Liver (tissue), 3 donors: ENCODE data around the gene GUCY2F.

Experiments
- EGR1 ChIP-seq, 2 donors: IDR thresholded peaks; 2 replicates each; pipeline ENCODE4 v1.6.1; 2016 to 2018; ENCODE audit warnings: antibody characterized with exemption in 2 of 2, low read depth in 2 of 2
- TF ChIP-seq, protein P1 (sequence below): fragments of 150-350 bp; IDR thresholded peaks from 2 replicates; pipeline ENCODE4 v1.5.1; 2017; ENCODE audit warnings: improper control_type of control experiment, low read depth, low read length; ENCODE audit not compliant: missing input control
- TF ChIP-seq, protein P2 (sequence below): IDR thresholded peaks from 2 replicates; pipeline ENCODE4 v1.6.1; 2016; ENCODE audit warnings: antibody characterized with exemption
- donor health status: healthy.
- donor health status: healthy.

DNA sequence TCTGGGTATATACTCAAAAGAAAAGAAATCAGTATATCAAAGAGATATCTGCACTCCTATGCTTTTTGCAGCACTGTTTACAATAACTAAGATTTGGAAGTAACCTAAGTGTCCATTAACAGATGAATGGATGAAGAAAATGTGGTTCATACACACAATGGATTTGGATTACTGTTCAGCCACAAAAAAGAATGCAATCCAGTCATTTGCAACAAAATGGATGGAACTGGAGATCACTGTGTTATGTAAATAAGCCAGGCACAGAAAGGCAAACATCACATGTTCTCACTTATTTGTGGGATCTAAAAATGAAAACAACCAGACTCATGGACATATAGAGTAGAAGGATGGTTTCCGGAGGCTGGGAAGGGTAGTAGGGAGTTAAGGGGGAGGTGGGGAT is 37.1 kb upstream of the GUCY2F start:
- TF ChIP-seq, protein P1, sequence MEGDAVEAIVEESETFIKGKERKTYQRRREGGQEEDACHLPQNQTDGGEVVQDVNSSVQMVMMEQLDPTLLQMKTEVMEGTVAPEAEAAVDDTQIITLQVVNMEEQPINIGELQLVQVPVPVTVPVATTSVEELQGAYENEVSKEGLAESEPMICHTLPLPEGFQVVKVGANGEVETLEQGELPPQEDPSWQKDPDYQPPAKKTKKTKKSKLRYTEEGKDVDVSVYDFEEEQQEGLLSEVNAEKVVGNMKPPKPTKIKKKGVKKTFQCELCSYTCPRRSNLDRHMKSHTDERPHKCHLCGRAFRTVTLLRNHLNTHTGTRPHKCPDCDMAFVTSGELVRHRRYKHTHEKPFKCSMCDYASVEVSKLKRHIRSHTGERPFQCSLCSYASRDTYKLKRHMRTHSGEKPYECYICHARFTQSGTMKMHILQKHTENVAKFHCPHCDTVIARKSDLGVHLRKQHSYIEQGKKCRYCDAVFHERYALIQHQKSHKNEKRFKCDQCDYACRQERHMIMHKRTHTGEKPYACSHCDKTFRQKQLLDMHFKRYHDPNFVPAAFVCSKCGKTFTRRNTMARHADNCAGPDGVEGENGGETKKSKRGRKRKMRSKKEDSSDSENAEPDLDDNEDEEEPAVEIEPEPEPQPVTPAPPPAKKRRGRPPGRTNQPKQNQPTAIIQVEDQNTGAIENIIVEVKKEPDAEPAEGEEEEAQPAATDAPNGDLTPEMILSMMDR: no peak
- TF ChIP-seq, protein P2, sequence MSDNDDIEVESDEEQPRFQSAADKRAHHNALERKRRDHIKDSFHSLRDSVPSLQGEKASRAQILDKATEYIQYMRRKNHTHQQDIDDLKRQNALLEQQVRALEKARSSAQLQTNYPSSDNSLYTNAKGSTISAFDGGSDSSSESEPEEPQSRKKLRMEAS: no peak
- no peak for TF ChIP-seq EGR1 (IDR thresholded peaks at IDR 0.05; ENCODE audit: low read depth in 2 of 2)
